Astrocyte of the cerebellum (primary cell): ENCODE measurements around the gene IP6K3.

Experiments used
- DNase-seq: peaks from one replicate; pipeline ENCODE4 v3.0.0-alpha.2; 2011; ENCODE audit warnings: low read depth
- H3K4me3 ChIP-seq: 2 replicates; pipeline ENCODE4 v1.5.1; 2011; ENCODE audit warnings: mild to moderate bottlenecking, low read depth, low read length, moderate library complexity
- CTCF ChIP-seq: IDR thresholded peaks from 2 replicates; pipeline ENCODE4 v1.5.1; 2012; ENCODE audit warnings: low read length, low read depth, moderate library complexity, mild to moderate bottlenecking; ENCODE audit errors: missing control alignments
- in situ Hi-C: cut with HindIII; loops from 2 replicates; pipeline ENCODE4 v1.10.0; 2017; ENCODE audit warnings: low sequenced_read_pairs

Gene IP6K3

GRCh38 chr6:33685411-33686224 lies 61.1 kb downstream of the IP6K3 start:
- no peak for TF ChIP-seq CTCF
- in situ Hi-C loops, result no loop called here
- DNase-seq, result no peak
- no peak overlapping the region for H3K4me3 ChIP-seq

- no peak for DNase-seq
- in situ Hi-C loops, result no loop called here
- no peak overlapping the region for H3K4me3 ChIP-seq
- TF ChIP-seq CTCF, result no peak
Observed at GRCh38 chr6:33684983-33685382, 61.7 kb downstream of the IP6K3 start.

- no peak for DNase-seq
- in situ Hi-C loops, result no loop called here
- no peak overlapping the region for H3K4me3 ChIP-seq
- TF ChIP-seq CTCF, result no peak
Observed at GRCh38 chr6:33684428-33684896, 62.2 kb downstream of the IP6K3 start.

GRCh38 chr6:33683576-33684427 lies 62.9 kb downstream of the IP6K3 start:
- in situ Hi-C loops, result no loop called here
- no peak for DNase-seq
- no peak overlapping the region for H3K4me3 ChIP-seq
- TF ChIP-seq CTCF, result no peak

GRCh38 chr6:33683051-33683571 lies 63.6 kb downstream of the IP6K3 start:
- in situ Hi-C loops, result no loop called here
- DNase-seq, result no peak
- no peak overlapping the region for H3K4me3 ChIP-seq
- no peak for TF ChIP-seq CTCF

- DNase-seq, result no peak
- H3K4me3 ChIP-seq, result no peak overlapping the region
- no peak for TF ChIP-seq CTCF
- in situ Hi-C loops, result no loop called here
Observed at GRCh38 chr6:33682341-33682740, 64.4 kb downstream of the IP6K3 start.
